Measurements from ENCODE around the gene DDX50.
A peak's percentile ranks its signal among the peaks of the same experiment; 100 is the strongest.
"Not testable (repeated sequence)": the region's sequence is repeated elsewhere in the genome, so short reads cannot be mapped to it uniquely, and the experiment has no call there.

Gene DDX50, protein sequence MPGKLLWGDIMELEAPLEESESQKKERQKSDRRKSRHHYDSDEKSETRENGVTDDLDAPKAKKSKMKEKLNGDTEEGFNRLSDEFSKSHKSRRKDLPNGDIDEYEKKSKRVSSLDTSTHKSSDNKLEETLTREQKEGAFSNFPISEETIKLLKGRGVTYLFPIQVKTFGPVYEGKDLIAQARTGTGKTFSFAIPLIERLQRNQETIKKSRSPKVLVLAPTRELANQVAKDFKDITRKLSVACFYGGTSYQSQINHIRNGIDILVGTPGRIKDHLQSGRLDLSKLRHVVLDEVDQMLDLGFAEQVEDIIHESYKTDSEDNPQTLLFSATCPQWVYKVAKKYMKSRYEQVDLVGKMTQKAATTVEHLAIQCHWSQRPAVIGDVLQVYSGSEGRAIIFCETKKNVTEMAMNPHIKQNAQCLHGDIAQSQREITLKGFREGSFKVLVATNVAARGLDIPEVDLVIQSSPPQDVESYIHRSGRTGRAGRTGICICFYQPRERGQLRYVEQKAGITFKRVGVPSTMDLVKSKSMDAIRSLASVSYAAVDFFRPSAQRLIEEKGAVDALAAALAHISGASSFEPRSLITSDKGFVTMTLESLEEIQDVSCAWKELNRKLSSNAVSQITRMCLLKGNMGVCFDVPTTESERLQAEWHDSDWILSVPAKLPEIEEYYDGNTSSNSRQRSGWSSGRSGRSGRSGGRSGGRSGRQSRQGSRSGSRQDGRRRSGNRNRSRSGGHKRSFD

DNA sequence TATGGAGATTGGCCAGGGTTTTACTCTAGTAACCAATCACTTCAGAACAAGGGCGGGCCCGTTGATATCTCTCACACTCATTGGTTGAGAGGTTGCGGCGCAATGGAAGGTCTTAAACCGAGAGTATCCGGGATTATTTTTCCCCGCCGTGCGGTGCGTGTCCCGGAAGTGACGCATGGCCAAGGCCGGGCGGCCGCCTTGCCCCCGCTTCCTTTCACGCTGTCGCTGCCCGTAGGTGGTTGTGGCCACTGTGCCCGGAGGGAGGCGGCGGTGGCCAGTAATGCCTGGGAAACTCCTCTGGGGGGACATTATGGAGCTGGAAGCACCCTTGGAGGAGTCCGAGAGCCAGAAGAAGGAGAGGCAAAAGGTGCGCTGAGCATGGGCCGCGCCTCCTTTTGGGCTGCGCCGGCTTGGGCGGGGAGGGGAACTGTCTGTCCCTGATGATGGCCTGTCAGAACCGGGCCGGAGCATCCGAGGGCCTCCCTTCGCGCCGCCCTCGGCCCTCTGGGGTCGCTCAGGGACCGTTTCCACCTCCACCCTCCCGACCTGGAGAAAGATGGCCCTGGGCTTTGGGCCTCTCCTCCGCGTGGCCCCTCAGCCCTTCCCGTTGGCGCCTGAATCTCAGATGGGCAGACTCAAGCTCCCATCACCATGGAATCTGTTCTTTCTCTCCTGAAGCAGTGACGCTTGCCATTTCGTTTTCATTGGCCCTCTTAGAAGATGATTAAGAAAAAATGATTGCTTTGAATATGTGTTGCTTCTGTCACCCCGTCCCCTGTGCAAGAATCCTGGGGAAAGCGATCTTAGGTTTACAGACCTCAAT, at the start of gene DDX50:
Gene DDX50 (plus strand): TSS at position 211 of the 823 bp plus-strand sequence. CDS start 70 bp downstream, at position 281.
- peak; percentile 89 to 91 for DNase-seq (ENCODE audit: extremely low read depth in 1 of 2, low read depth in 1 of 2)

DNA sequence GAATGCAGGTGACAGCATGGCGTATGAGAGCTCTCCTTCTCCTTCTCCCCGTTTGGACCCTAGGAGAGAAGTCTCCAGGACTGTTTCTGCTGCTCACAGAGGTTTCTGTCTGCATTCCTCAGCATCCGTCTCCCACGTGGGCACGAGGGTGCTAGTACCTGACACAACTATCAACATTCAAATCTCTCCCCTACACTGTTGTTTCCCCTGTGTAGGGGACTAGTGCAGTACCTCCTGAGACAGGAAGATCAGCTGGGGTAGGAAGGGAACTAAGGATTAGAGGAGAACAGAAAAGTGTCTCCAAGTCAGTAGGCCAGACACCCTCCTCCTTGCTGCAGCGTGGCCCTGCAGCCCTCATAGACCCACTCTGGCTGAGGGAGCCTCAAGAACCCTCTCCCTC, 44.8 kb upstream of the DDX50 start:
- no peak for DNase-seq (ENCODE audit: extremely low read depth in 1 of 2, low read depth in 1 of 2)

DNA sequence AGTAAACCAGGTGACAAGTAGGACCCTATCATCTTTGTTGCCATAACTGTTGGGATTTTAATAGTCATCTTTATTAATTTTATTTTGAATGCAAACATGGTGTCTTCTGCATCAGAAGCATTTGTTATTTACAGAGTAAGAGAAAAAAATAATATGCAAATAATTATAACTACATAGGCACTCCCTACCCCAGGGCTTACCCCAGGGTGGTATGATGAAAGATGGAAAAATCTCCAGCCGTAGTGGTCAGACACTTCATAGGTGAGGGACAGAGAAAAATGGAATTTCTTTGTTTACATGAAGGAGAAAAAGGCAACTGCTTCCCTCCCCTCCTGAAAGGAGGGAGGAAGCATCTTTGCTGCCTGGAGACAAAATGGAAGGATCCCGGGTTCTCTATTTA, 44.1 kb upstream of the DDX50 start:
- DNase-seq (ENCODE audit: extremely low read depth in 1 of 2, low read depth in 1 of 2), result no peak

DNA sequence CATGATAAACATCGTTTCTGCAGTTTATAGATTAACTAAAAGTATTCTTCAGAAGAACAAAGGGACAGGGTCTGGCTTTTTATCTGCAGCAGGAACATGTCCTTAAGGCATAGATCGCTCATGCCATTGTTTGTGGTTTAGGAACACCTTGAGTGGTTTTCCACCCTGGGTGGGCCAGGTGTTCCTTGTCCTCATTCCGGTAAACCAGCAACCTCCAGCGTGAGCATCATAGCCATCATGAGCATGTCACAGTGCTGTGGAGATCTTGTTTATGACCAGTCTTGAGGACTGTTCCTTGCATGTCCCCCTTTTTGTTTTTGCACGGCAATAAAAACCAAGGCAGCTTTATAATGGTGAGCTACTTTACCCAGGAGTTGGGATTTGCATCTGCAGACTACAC, 39.9 kb upstream of the DDX50 start:
- DNase-seq (ENCODE audit: extremely low read depth in 1 of 2, low read depth in 1 of 2), result no peak

DNA sequence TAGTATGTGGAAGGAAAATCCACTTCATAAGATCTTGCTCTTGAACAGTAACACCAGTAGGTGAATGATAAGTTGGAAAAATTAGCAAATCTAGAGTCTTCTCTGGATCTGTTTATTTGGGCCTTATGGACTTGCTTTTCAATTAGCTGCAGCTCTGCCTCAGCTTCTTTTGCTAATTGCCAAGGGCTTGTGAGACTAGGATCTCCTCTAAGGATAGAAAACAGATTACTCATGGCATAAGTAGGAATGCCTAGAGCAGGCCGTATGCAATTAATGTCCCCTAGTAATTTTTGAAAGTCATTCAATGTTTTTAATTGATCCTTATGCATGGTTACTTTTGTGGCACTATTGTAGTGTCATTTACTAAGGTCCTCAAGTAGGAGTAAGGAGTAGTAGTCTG, 36.5 kb upstream of the DDX50 start:
- DNase-seq (ENCODE audit: extremely low read depth in 1 of 2, low read depth in 1 of 2), result no peak

DNA sequence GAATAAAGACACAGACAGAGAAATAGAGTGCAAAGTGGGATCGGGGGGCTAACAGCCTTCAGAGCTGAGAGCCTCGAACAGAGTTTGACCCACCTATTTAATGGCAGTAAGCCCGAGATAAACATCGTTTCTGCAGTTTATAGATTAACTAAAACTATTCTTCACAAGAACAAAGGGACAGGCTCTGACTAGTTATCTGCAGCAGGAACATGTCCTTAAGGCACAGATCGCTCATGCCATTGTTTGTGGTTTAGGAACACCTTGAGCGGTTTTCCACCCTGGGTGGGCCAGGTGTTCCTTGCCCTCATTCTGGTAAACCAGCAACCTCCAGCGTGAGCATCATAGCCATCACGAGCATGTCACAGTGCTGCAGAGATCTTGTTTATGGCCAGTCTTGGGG, 32.9 kb upstream of the DDX50 start:
- DNase-seq (ENCODE audit: extremely low read depth in 1 of 2, low read depth in 1 of 2), result not testable (repeated sequence)

DNA sequence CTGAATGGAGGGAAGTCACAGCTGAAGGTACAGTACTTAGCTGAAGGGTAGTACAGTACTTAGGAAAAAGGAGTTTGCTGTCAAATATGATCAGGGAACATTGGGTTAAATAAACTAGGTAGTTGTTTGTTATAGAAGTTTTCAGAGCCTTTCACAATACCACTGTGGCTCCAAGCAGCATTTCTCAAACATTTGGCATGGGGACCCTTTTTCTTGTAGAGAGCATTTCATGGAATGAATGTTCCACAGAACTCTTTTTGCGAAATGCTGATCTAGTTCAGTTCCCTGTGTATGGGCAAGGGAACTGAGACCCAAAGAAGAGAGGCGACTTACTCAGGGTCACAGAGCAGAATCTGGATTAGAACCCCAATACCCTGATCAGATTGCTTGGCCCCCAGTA, 31.5 kb upstream of the DDX50 start:
- DNase-seq (ENCODE audit: extremely low read depth in 1 of 2, low read depth in 1 of 2), result no peak

DNA sequence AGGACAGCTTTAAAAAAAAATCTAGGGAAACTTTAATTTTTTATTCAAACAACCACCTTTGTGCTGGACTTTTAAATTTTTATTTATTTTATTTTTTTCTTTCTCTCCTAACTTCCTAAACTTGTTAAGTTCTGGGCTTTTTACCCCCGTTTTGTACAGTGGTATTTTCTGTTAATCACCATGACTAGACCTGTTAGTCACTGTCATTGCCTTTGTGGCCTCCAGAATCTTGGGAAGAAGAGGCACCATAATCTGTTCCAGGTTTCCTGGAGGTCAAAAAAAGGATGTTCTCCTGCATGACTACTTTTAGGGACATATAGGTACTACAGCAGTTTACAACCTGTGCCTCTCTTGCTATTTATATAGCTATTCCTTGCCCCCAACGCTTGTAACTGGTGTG, 31.1 kb upstream of the DDX50 start:
- DNase-seq (ENCODE audit: extremely low read depth in 1 of 2, low read depth in 1 of 2), result no peak

DNA sequence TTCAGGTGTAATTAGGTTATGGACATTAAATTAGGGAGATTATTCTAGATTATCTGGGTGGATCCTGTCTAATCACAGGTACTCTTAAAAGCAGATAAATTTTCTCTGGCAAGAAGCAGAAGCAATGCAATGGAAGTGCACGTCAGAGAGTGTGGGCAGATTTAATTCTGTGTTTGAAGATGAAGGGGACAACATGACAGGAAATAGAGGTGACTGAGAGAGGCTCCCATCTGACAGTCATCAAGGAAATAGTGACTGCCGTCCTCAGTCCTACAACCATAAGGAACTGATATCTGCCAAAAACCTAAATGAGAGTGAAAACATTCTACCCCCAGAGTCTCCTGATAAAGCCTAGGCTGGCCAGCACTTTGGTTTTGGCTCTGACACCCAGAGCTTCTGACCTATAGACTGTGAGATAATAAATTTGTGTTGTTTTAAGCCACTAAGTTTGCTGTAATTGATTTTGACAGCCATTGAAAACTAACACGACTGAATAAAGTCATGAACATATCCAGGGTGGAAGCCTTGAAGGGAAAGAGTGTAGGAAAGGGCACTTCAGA, 30.5 kb upstream of the DDX50 start:
- DNase-seq (ENCODE audit: extremely low read depth in 1 of 2, low read depth in 1 of 2), result no peak

DNA sequence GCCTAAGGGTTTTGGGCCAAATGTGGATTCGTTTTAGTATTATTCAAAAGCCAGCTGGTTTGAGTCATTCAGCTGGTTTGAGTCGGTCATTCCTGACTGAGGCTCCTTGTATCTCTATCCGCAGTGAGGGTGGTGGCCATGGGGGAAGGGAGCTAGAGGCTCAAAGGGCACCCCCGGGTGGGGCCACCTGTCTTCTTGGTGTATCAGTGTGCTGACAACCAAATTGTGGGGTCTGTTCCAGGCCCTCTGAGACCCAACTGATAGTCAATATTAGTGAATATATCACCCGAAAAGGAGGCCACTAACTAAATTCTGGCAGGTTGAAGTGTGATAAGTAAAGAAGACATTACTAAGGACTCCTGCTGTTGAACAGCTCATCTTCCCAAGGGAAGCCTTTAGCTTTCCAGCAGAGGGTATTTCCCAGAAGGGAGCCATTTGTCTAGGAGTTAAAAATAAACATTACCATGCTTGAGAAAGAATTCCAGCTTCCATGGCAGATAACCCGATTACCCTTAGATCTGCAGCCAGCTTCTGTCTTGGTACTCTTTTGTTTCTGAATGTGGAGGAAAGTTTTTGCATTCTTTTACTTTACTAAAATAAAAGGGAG, 29.9 kb upstream of the DDX50 start:
- DNase-seq (ENCODE audit: extremely low read depth in 1 of 2, low read depth in 1 of 2), result no peak

DNA sequence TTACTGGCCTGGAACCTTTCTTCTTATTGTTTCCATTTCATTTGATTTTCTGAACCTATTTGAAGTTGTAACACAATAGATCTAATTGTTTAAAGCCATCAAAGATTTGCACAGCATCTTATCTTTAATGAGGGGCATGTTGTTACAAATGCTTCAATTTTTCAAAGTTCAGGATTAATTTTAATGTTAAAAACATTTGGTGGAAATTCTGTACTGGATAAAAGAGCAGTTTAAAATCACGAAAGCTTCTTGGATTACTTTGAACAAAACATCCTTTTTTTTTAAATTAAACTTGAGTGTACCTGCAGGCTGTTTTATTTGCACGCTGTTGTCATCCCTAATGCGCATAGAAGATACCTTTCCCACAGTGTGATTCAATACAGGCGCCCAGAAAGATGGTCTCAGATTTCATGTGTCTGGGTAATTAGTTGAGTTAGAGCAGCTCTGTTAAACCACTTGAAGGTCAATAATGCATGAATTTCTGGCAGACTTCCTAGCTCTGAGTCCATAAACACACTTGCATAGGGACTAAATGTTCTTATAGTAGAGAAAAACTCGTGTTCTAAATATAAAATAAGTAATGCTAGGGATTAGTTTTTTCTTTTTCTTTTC, 29.3 kb upstream of the DDX50 start:
- DNase-seq (ENCODE audit: extremely low read depth in 1 of 2, low read depth in 1 of 2), result no peak

DNA sequence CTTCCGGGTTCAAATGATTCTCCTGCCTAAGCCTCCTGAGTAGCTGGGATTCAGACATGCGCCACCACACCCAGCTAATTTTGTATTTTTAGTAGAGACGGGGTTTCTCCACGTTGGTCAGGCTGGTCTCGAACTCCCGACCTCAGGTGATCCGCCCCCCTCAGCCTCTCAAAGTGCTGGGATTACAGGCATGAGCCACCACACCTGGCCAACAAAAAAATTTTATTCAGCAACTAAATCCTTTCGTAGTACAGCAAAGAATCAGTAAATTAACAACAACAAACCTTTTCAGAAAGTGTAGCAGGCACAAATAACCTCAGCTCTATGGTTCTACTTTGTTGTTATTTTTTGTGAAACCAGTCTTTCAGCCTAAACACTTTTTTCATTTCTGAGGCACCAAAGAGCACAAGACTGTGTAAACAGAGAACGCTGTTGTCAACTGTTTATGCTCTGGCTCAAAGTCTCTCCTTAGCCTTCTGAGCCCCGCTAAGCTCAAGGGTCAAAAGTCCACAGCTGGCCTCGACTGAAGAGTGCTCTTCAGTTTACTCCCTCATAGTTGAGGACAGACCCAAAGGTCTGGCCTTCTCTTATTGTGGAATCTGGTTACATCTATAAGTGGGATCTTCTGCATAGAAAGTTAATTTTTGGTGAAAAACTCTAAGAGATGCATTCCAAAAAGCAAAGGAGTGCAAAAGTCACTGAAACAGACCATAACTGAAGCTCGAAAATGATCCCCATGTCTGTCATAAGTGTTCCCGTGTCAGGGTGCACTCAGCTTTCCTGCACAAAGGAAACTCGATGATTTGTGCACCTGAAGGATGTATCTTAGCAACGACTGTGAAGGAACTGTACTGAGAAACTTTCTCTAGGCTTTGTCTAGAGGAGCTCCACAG, 24.6 kb upstream of the DDX50 start:
- DNase-seq (ENCODE audit: extremely low read depth in 1 of 2, low read depth in 1 of 2), result no peak

DNA sequence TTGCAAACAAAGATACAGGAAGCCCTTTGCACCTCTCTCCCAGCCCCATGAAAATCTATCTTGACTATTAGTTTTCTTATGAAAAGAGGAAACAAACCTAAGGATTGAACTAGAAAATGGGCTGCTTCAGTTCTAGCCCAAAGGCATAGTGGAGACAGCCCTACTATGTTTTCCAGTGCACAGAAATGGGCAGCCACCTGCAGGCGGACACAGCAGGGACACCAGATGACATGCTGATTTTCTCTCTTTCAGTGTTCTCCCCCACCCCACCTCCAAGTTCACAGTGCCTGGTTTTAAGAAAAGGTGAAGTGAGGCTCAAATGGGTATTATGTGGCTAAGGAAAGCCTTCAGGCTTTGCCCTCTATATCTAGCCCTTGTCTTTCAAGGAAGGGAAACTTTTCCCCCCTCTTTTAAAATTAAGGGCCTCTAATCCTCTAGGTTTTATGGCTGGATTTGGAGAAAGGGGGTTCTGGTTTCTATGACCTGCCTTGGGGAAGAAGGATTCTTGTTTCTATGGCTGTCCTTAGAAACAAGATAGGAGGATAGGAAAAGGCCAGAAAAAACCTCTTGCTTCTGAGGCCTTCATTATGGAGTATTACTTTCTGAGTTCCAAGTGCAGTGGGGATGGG, 23.5 kb upstream of the DDX50 start:
- DNase-seq (ENCODE audit: extremely low read depth in 1 of 2, low read depth in 1 of 2), result no peak

DNA sequence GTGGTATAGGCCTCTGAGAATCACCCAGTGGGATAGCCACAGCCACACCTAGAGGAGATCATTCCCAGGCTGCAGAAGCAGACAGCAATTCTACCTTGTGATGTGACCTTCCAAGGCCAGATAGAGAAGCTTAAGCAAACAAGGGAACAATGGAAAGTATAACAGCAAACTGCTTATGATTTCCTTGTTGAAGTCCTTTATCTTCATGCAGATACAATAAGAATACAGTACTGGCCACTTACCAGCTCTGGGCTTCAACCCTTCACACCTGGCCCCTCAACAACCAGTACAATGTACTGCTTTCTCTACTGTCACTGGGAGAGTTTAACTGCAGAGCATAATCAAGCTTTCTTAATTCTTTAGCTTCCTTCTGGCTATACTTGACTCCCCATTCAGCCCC, 22.6 kb upstream of the DDX50 start:
- no peak for DNase-seq (ENCODE audit: extremely low read depth in 1 of 2, low read depth in 1 of 2)

DNA sequence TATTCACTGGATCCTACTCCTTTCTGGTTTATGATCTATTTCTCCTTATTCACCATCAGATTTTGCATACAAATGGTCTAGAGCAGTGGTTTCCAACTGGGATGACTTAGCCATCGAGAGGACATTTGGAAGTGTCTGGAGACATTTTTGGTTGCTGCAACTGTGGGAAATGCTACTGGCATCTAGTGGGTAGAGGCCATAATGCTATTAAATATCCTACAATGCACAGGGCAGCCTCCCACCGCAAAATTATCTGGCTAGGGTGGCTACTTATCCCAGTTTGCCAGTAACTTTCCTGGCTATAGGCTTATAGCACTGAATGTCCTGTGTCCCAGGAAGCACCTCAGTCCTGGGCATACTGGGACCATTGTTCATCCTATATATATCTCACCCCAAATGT, 21.5 kb upstream of the DDX50 start:
- no peak for DNase-seq (ENCODE audit: extremely low read depth in 1 of 2, low read depth in 1 of 2)

DNA sequence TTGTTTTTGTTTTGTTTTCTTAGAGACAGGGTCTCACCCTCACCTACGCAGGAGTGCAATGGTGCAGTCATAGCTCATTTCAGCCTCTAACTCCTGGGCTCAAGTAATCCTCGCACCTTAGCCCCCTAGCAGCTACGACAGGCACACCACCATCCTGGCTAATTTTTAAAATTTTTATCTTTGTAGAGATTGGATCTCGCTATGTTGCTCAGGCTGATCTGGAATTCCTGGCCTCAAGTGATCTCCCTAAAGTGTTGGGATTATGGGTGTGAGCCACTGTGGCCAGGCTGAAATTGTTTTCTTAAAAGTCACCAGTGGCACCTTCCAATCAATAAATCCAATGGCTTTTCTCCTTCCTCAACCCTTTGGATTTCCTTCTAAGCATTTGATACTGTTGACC, 20.9 kb upstream of the DDX50 start:
- DNase-seq (ENCODE audit: extremely low read depth in 1 of 2, low read depth in 1 of 2), result no peak

DNA sequence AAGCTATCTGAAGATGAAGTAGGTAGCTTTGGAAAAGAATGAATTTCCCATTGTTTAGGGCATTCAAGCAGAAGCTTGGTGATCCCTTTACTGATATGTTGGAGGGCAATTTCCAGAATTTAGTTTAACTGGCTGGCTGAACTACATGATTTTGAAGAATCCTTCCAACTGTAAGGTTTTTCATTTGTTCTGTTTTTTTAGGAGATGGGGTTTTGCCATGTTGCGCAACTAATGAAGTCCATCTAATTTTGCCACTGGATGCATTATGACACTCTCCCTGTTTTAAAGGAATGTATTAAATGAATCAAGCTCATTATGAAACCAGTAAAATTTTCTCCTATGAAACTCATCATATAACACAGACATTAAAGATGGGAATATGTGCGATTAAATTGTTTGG, 6.1 kb upstream of the DDX50 start:
- no peak for DNase-seq (ENCODE audit: extremely low read depth in 1 of 2, low read depth in 1 of 2)

DNA sequence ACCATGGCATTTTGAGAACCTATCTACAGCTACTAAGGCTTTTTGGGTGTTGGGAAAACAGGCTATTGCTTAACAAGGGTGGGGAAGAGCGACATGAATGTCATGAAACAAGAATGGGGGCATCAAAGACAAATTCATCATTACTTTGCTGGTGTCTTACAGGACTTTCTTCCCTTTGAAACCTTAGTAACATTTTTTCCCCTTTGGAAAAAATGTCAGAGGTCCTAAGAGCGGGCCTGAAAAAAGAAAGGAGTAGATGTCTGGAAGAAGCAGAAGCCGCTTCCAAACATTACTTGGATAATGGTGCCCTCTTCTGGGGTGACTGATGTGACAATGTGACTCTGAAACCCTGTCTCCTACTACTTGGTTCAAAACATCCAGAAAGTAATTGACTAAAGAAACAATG, 3.8 kb upstream of the DDX50 start:
- DNase-seq (ENCODE audit: extremely low read depth in 1 of 2, low read depth in 1 of 2), result no peak

DNA sequence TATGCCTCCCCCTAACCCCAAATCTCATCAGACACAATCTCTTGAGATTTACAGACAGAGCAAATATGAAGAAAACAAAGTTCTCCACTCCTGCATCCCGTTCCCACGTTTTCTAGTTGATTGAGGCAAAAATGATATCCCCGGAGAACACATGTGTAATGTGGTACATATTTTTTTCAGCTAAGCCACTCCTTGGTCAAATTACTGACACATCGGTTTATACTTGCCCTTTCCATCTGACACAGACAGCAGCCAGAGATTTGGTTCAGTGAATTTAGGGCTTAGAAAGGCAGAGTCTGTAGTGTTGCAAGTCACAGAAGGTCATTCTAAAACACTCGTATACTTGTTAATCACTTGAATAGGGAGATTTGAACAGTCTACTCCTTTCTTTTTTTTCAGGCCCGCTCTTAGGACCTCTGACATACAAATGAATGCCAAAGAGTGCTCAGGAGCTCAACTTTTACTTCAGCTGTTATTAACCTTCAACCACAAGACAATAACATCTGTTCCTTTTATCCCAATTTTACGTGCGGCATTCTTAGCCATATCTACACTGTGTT, 1.8 kb upstream of the DDX50 start:
- DNase-seq (ENCODE audit: extremely low read depth in 1 of 2, low read depth in 1 of 2), result no peak

Measured in activated CD8-positive, alpha-beta memory T cell treated with anti-CD3 and anti-CD28 coated beads for 1 hour (primary cell).